ENCODE results near the gene TIAM2. TPM values are rescaled to one million over a fixed set of nuclear protein-coding genes. Genes with fewer than 3 reads are reported as not detected.

The TIAM2 gene
- total and polyA plus RNA-seq, 9 of the 15 experiments (the other 6 are each of a cell fraction or from before 2014, with no cell fraction given), result 0.73 to 6.5 (median 4.3) TPM

- WGBS (ENCODE audit: insufficient coverage, low coverage, missing lambda C conversion rate), result 2% methylated on average over 12 of the region's 12 CpGs
- no peak overlapping the region for H2AFZ ChIP-seq (ENCODE audit: low read depth, low read length)
- ChIA-PET CTCF (ENCODE audit: low intra/inter-chr PET ratio) (no interaction called here), POLR2A (interaction anchor here (1.0 to 1.3 kb wide), 2 partner anchors 21 to 92 kb away, joined by 3 read pairs; no protein-coding TSS in a partner anchor)
- H3K4me1 ChIP-seq (replicated peaks in 1 of 2; ENCODE audit: control insufficient read depth in 2 of 2, insufficient read depth in 2 of 2, low read length in 2 of 2), result no peaks in the 10 kb centered on the region
- FAIRE-seq, result peak; percentile 73
- peaks cover 53 to 60% of the 10 kb centered on the region in 2 experiments for H3K27me3 ChIP-seq (ENCODE audit: control insufficient read depth in 2 of 2, insufficient read depth in 2 of 2, low read length in 2 of 2)
- no peaks in the 10 kb centered on the region for H4K20me1 ChIP-seq (replicated peaks; ENCODE audit: control insufficient read depth, insufficient read depth, low read length)
- H3K79me2 ChIP-seq (ENCODE audit: control insufficient read depth, insufficient read depth, low read length), result no peaks in the 10 kb centered on the region
- no peak overlapping the region for H3K27ac ChIP-seq (ENCODE audit: extremely low read depth, low read depth, low read length)
- H3K9me1 ChIP-seq (ENCODE audit: control insufficient read depth, insufficient read depth, low read length), result no peaks in the 10 kb centered on the region
- H3K36me3 ChIP-seq (ENCODE audit: control insufficient read depth, insufficient read depth, low read length), result no peaks in the 10 kb centered on the region
- no peak overlapping the region for H3K9ac ChIP-seq (ENCODE audit: insufficient read depth in 1 of 2, low read depth in 2 of 2, low read length in 2 of 2)
- no peaks in the 10 kb centered on the region for H3K9me3 ChIP-seq (replicated peaks; ENCODE audit: control insufficient read depth, insufficient read depth, low read depth, low read length)
- no peak for ATAC-seq
- BruUV-seq (replicated peaks), result no TSS peak
- intact Hi-C loops (cut with micrococcal nuclease), result no loop called here
- H3K4me2 ChIP-seq (ENCODE audit: insufficient read depth, low read length), result no peak overlapping the region
- H3K4me3 ChIP-seq, result no peak overlapping the region
- no peak for DNase-seq (ENCODE audit: extremely low read depth in 1 of 4, low spot score in 3 of 4)
- in situ Hi-C loops (cut with MboI), result no loop called here
- TF ChIP-seq FOSL1 (tag; conservative IDR thresholded peaks at IDR 0.05), result 0 out of 2 replicates have a peak, but pooled peaks have one; percentile 34
- no peak for TF ChIP-seq MAFF (IDR thresholded peaks at IDR 0.05; ENCODE audit: low read length)
- no peak for TF ChIP-seq C11orf30 (IDR thresholded peaks at IDR 0.05; ENCODE audit: low read depth)
- no peak for TF ChIP-seq KLF1 (tag; IDR thresholded peaks at IDR 0.05)
- TF ChIP-seq, protein P1, sequence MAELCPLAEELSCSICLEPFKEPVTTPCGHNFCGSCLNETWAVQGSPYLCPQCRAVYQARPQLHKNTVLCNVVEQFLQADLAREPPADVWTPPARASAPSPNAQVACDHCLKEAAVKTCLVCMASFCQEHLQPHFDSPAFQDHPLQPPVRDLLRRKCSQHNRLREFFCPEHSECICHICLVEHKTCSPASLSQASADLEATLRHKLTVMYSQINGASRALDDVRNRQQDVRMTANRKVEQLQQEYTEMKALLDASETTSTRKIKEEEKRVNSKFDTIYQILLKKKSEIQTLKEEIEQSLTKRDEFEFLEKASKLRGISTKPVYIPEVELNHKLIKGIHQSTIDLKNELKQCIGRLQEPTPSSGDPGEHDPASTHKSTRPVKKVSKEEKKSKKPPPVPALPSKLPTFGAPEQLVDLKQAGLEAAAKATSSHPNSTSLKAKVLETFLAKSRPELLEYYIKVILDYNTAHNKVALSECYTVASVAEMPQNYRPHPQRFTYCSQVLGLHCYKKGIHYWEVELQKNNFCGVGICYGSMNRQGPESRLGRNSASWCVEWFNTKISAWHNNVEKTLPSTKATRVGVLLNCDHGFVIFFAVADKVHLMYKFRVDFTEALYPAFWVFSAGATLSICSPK (IDR thresholded peaks at IDR 0.05; ENCODE audit: borderline replicate concordance), result no peak
- 0 out of 2 replicates have a peak, but pooled peaks have one; percentile 17 for TF ChIP-seq JUND (IDR thresholded peaks at IDR 0.05; ENCODE audit: borderline replicate concordance, low read depth, low read length)
- TF ChIP-seq JUND (tag; IDR thresholded peaks at IDR 0.05; ENCODE audit: borderline replicate concordance, low read depth, low read length), result no peak
- TF ChIP-seq HNRNPLL (IDR thresholded peaks at IDR 0.05; ENCODE audit: low read depth, low read length, poor library complexity, severe bottlenecking), result no peak
- TF ChIP-seq KLF13 (tag; IDR thresholded peaks at IDR 0.05; ENCODE audit: borderline replicate concordance, low read depth), result no peak
- TF ChIP-seq CEBPG (CRISPR knock-in tag; IDR thresholded peaks at IDR 0.05), result no peak
- TF ChIP-seq CEBPG (tag; conservative IDR thresholded peaks at IDR 0.05 in 1 of 2, IDR thresholded peaks at IDR 0.05 in 1 of 2), result 0 out of 4 replicates have a peak, but pooled peaks of 1 of the 2 experiments have one; percentile 28
- no peak for TF ChIP-seq TCF3 (CRISPR knock-in tag; IDR thresholded peaks at IDR 0.05)
Measured at GRCh38 chr6:155223646-155224451, 228.7 kb downstream of the TIAM2 start.

Data from K562 (cell line).